HFFc6 (cell line): ENCODE data around the gene OR51B4. TPM values are rescaled to one million over a fixed set of nuclear protein-coding genes. Genes with fewer than 3 reads are reported as not detected.

Source experiments
- DNase-seq: peaks from one replicate; pipeline ENCODE4 v3.0.0-alpha.2; 2018
- H3K27ac Mint-ChIP-seq: 2 replicates; pipeline ENCODE4 v1.8.0; 2020; ENCODE audit warnings: mild to moderate bottlenecking, mixed read lengths
- H3K27me3 Mint-ChIP-seq: 2 replicates; pipeline ENCODE4 v1.8.0; 2021; ENCODE audit warnings: mild to moderate bottlenecking, moderate library complexity, mixed read lengths; ENCODE audit not compliant: insufficient read depth
- H3K36me3 Mint-ChIP-seq: 2 replicates; pipeline ENCODE4 v1.8.0; 2021; ENCODE audit warnings: low read depth, mixed read lengths
- H3K4me1 Mint-ChIP-seq: 2 replicates; pipeline ENCODE4 v1.8.0; 2020; ENCODE audit warnings: low read depth, mixed read lengths
- H3K4me3 Mint-ChIP-seq: 2 replicates; pipeline ENCODE4 v1.8.0; 2020; ENCODE audit warnings: mild to moderate bottlenecking, moderate library complexity, mixed read lengths
- H3K9me3 Mint-ChIP-seq: 2 replicates; pipeline ENCODE4 v1.8.0; 2020; ENCODE audit warnings: mild to moderate bottlenecking, mixed read lengths
- CTCF ChIP-seq: fragments of 200-600 bp; sonication (generic); IDR thresholded peaks from 2 replicates; pipeline ENCODE4 v1.5.0; 2021; ENCODE audit warnings: antibody characterized with exemption, mild to moderate bottlenecking
- total RNA-seq, 6 experiments: library from RNA; stranded (reverse); fragmentation: NEBNext Ultra II Directional; extraction: Animal tissue kit (Norgen Biotek cat#: 25700); gene quantifications; 2 replicates in 1 of 6; 3 replicates in 5 of 6; pipeline ENCODE4 v1.2.3, GENCODE V29; 2021

Gene OR51B4
- total RNA-seq, 6 experiments from 2014 or later: not detected

DNA sequence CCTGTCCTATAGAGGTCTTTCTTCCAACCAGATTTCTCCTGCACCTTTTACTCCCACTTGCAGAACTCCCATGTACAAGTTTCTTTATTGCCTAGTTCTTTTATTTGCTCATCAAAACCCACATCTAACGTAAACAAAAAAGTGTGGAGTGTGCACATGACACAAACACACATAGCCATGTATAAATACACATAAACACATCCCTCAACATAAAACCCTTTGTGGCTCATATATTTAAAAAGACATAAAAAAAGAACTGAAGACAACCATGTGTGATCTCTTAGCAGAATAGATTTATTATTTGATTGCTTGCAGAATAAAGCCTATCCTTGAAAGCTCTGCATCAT is 48.9 kb downstream of the OR51B4 start:
- H3K36me3 Mint-ChIP-seq: no peaks in the 10 kb centered on the region
- H3K9me3 Mint-ChIP-seq: no peaks in the 10 kb centered on the region
- peaks cover 2% of the 10 kb centered on the region for H3K27me3 Mint-ChIP-seq
- no peak overlapping the region for H3K27ac Mint-ChIP-seq
- no peak overlapping the region for H3K4me3 Mint-ChIP-seq
- TF ChIP-seq CTCF: no peak
- peaks cover 12% of the 10 kb centered on the region for H3K4me1 Mint-ChIP-seq
- DNase-seq: no peak

- H3K27me3 Mint-ChIP-seq: peaks cover 2% of the 10 kb centered on the region
- peaks cover 17% of the 10 kb centered on the region for H3K4me1 Mint-ChIP-seq
Measured at GRCh38 chr11:5252192-5252918, 49.4 kb downstream of the OR51B4 start.

GRCh38 chr11:5251746-5252145 is 50.0 kb downstream of the OR51B4 start:
- Mint-ChIP-seq H3K27me3 (peaks cover 2% of the 10 kb centered on the region), H3K9me3 (no peaks in the 10 kb centered on the region), H3K36me3 (no peaks in the 10 kb centered on the region), H3K27ac (no peak overlapping the region), H3K4me3 (no peak overlapping the region), H3K4me1 (peaks cover 23% of the 10 kb centered on the region)
- no peak for TF ChIP-seq CTCF
- no peak for DNase-seq

More at GRCh38 chr11:5252192-5252918, 49.4 kb downstream of the OR51B4 start:
- Mint-ChIP-seq H3K27ac (no peak overlapping the region), H3K4me3 (no peak overlapping the region), H3K36me3 (no peaks in the 10 kb centered on the region), H3K9me3 (no peaks in the 10 kb centered on the region)
- no peak for TF ChIP-seq CTCF
- DNase-seq: no peak

Other genes starting within 250 kb of the OR51B4 start
- gene OR52E2, start 242.3 kb downstream of the OR51B4 start, total RNA-seq: not detected
- gene OR52E1, start 232.4 kb downstream of the OR51B4 start, total RNA-seq: not detected
- not detected for gene OR52A5, start 163.6 kb downstream of the OR51B4 start, total RNA-seq
- gene OR52A1, start 147.2 kb downstream of the OR51B4 start, total RNA-seq: not detected
- not detected for gene OR51V1, start 101.3 kb downstream of the OR51B4 start, total RNA-seq
- not detected for gene HBB, start 74.9 kb downstream of the OR51B4 start, total RNA-seq
- not detected for gene HBD, start 67.5 kb downstream of the OR51B4 start, total RNA-seq
- not detected for gene HBG1, start 52.1 kb downstream of the OR51B4 start, total RNA-seq
- not detected for gene HBG2, start 47.2 kb downstream of the OR51B4 start, total RNA-seq
- not detected for gene HBE1, start 32.0 kb downstream of the OR51B4 start, total RNA-seq
- not detected for gene OR51B2, start 22.4 kb upstream of the OR51B4 start, total RNA-seq
- gene OR51B5, start 41.6 kb upstream of the OR51B4 start, total RNA-seq: under 1 TPM in 4 of 6 experiments, not detected in 2; 0.30 to 0.53 (median 0.42) TPM
- gene OR51B6, start 49.6 kb upstream of the OR51B4 start, total RNA-seq: not detected
- under 1 TPM in 1 of 6 experiments, not detected in 5; 0.09 TPM for gene OR51M1, start 81.9 kb upstream of the OR51B4 start, total RNA-seq
- gene OR51Q1, start 120.2 kb upstream of the OR51B4 start, total RNA-seq: not detected
- not detected for gene OR51I1, start 139.6 kb upstream of the OR51B4 start, total RNA-seq
- not detected for gene OR51I2, start 147.4 kb upstream of the OR51B4 start, total RNA-seq
- gene OR52D1, start 186.7 kb upstream of the OR51B4 start, total RNA-seq: not detected
- not detected for gene UBQLN3, start 208.0 kb upstream of the OR51B4 start, total RNA-seq
- gene UBQLNL, start 214.8 kb upstream of the OR51B4 start, total RNA-seq: under 1 TPM in 5 of 6 experiments, not detected in 1; 0.07 to 0.17 (median 0.11) TPM
- gene OR52H1, start 246.6 kb upstream of the OR51B4 start, total RNA-seq: not detected